GM12874 (cell line): ENCODE data around the gene LIPF.

ENCODE experiments used
- TF ChIP-seq, protein P1 (sequence below): IDR thresholded peaks from 2 replicates; pipeline ENCODE4 v1.5.1; 2011; ENCODE audit warnings: low read depth, mild to moderate bottlenecking, control low read depth, low read length, moderate library complexity; ENCODE audit not compliant: insufficient read depth

LIPF gene

DNA sequence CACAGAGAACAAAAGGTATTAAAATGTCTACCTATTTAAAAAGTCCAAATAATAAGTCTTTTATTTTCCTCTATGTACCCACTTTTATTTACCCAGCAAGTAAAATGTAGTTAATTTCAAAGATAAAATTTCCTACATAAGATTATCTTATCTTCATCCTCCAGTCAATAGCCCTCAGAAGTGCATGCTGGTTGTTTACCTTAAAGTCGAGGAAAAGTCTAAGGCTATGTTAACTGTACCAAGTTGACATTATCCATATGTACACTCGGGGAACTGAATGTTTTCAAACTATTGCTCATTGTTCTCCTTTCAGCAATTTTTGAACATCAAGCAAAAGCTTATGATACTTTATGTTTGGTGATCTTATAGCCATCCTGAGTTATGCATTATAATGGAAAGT, 24.1 kb upstream of the LIPF start:
- TF ChIP-seq, protein P1, sequence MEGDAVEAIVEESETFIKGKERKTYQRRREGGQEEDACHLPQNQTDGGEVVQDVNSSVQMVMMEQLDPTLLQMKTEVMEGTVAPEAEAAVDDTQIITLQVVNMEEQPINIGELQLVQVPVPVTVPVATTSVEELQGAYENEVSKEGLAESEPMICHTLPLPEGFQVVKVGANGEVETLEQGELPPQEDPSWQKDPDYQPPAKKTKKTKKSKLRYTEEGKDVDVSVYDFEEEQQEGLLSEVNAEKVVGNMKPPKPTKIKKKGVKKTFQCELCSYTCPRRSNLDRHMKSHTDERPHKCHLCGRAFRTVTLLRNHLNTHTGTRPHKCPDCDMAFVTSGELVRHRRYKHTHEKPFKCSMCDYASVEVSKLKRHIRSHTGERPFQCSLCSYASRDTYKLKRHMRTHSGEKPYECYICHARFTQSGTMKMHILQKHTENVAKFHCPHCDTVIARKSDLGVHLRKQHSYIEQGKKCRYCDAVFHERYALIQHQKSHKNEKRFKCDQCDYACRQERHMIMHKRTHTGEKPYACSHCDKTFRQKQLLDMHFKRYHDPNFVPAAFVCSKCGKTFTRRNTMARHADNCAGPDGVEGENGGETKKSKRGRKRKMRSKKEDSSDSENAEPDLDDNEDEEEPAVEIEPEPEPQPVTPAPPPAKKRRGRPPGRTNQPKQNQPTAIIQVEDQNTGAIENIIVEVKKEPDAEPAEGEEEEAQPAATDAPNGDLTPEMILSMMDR, result no peak

DNA sequence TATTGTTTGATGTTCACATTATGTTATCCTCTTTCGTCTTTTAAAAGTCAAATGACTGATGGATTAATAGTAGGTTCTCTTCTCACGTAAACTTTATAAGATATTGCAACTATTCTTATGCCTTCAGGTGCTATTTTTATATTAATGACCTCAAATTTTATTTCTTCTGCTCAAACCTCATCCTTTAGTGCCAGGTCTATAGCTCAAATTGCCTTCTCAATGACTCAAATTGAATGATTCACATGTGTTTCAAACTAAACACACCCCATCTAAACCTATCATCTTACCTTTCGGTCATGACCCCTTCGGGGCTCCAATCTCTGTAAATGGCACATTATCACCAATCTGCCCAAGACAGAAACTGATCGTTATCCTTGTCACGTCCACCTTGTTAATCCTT, 22.0 kb upstream of the LIPF start:
- TF ChIP-seq, protein P1, result no peak

DNA sequence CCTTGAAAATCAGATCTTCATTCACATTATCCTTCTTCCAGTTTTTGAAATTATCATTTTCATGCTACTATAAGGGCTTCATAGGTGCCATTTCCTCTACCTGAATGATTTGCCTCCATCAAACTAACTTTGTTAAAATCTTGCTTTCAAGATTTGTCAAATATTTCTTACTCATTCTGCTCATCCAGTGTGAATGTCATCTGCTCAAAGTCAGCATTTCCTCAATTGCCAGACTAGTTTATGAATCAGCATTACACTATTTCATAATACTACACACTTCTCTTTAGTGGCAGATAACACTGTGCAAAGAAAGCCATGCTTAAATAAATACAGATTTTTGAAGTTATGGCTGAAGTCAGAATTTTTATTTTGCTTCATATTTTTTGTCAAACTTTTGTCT, 21.3 kb upstream of the LIPF start:
- TF ChIP-seq, protein P1, result no peak

- TF ChIP-seq, protein P1, result no peak
Measured at GRCh38 chr10:88647061-88647615, 17.1 kb upstream of the LIPF start.

- TF ChIP-seq, protein P1, result no peak
Measured at GRCh38 chr10:88651101-88651551, 13.1 kb upstream of the LIPF start.

DNA sequence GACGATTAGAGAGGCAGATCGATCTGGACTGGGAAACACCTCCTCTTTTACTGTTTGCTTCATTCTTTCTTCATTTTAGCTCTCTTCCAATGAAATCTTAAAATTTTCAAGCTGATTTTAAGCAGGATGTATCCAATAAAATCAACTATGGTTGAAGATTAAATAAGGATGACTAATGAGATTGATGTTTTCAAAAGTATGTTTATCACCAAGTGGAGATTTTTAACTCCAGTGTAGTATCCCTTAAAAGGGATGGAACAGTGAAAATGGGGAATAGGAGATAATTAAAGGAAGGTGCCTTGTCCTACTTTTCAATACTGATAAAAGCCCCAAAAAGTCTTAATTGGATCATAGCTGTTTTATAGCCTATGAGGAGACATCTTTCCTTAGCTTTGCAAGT, 11.6 kb upstream of the LIPF start:
- TF ChIP-seq, protein P1, result no peak

DNA sequence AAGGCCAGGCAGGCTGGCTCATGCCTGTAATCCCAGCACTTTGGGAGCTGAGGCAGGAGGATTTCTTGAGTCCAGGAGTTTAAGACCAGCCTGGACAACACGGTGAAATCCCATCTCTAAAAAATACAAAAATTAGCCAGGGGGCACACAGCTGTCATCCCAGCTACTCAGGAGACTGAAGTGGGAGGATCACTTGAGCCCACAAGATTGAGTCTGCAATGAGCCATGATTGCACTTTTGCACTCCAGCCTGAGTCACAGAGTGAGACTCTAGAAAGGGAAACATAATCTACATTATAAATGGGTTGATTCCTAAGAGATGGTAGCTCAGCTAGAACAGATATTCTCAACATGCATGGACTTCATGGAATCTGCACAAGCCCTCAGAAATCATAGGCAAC, 6.3 kb upstream of the LIPF start:
- TF ChIP-seq, protein P1, result no peak
